Kasumi-1 (cell line): ENCODE measurements around the gene ZBTB25.
A peak's percentile ranks its signal among the peaks of the same experiment; 100 is the strongest.

Experiments
- DNase-seq, 2 experiments: peaks; one replicate each; lab custom pipeline; 2025; lab: John Stamatoyannopoulos, UW

Gene ZBTB25

GRCh38 chr14:64476438-64476837 lies 27.2 kb downstream of the ZBTB25 start:
- DNase-seq: no peak

- DNase-seq: no peak
Measured at GRCh38 chr14:64475585-64476273, 27.9 kb downstream of the ZBTB25 start.

- DNase-seq: no peak
Measured at GRCh38 chr14:64474698-64475097, 28.9 kb downstream of the ZBTB25 start.

- no peak for DNase-seq
Measured at GRCh38 chr14:64474041-64474440, 29.6 kb downstream of the ZBTB25 start.

GRCh38 chr14:64468451-64468850 lies 35.2 kb downstream of the ZBTB25 start:
- no peak for DNase-seq

GRCh38 chr14:64467566-64467965 lies 36.1 kb downstream of the ZBTB25 start:
- no peak for DNase-seq

GRCh38 chr14:64467101-64467500 lies 36.5 kb downstream of the ZBTB25 start:
- no peak for DNase-seq

- peak; percentile 19 to 35 for DNase-seq
Measured at GRCh38 chr14:64465831-64466554, 37.6 kb downstream of the ZBTB25 start.

GRCh38 chr14:64465191-64465822 lies 38.3 kb downstream of the ZBTB25 start, which contains the start of gene AKAP5:
AKAP5 (plus strand) TSS chr14:64465499; CDS start chr14:64468395, 2,896 bp downstream.
- DNase-seq: peak in 1 of 2 experiments; percentile 22

- no peak for DNase-seq
Measured at GRCh38 chr14:64464651-64465050, 39.0 kb downstream of the ZBTB25 start.

- DNase-seq: no peak
Measured at GRCh38 chr14:64463873-64464272, 39.8 kb downstream of the ZBTB25 start.

GRCh38 chr14:64463195-64463594 lies 40.4 kb downstream of the ZBTB25 start:
- no peak for DNase-seq

- DNase-seq: no peak
Measured at GRCh38 chr14:64461221-64461620, 42.4 kb downstream of the ZBTB25 start.

GRCh38 chr14:64459405-64460136 lies 44.1 kb downstream of the ZBTB25 start:
- DNase-seq: no peak

GRCh38 chr14:64454671-64455070 lies 49.0 kb downstream of the ZBTB25 start:
- DNase-seq: no peak

GRCh38 chr14:64450255-64450654 lies 53.4 kb downstream of the ZBTB25 start:
- no peak for DNase-seq

GRCh38 chr14:64447876-64448670 lies 55.6 kb downstream of the ZBTB25 start:
- DNase-seq: no peak

- peak; percentile 56 to 60 for DNase-seq
Measured at GRCh38 chr14:64444984-64445845, 58.4 kb downstream of the ZBTB25 start.

GRCh38 chr14:64444140-64444539 lies 59.5 kb downstream of the ZBTB25 start:
- DNase-seq: peak; percentile 54 to 66

- no peak for DNase-seq
Measured at GRCh38 chr14:64442300-64442988, 61.2 kb downstream of the ZBTB25 start.
